ENCODE measurements around the gene ZCCHC7. TPM values are rescaled to one million over a fixed set of nuclear protein-coding genes. Genes with fewer than 3 reads are reported as not detected.

The ZCCHC7 gene
- total RNA-seq, 1 experiment from 2014 or later: 31.2 TPM

GRCh38 chr9:37246826-37247225, 126.5 kb downstream of the ZCCHC7 start:
- BruUV-seq (replicated peaks): no TSS peak
- peaks cover 12% of the 10 kb centered on the region for H3K79me2 ChIP-seq (ENCODE audit: insufficient read depth, low read length)
- RAD21 ChIA-PET (ENCODE audit: low non-redundant PET in 1 of 2, low total read pairs in 2 of 2, uncharacterized antibody in 2 of 2, unreplicated experiment in 2 of 2): no interaction called here
- H3K9me3 ChIP-seq (ENCODE audit: control insufficient read depth in 1 of 2, insufficient read depth in 1 of 2, low read depth in 1 of 2, low read length in 2 of 2): no peaks in the 10 kb centered on the region
- no peak overlapping the region for H3K27ac ChIP-seq (ENCODE audit: low read depth, low read length)
- no peaks in the 10 kb centered on the region for H3K36me3 ChIP-seq (ENCODE audit: control insufficient read depth in 1 of 2, insufficient read depth in 2 of 2, low read length in 2 of 2)
- no peaks in the 10 kb centered on the region; the same call in 1 of the 2 replicates for H4K20me1 ChIP-seq (ENCODE audit: insufficient read depth)
- ATAC-seq (no peak), DNase-seq (ENCODE audit: low read depth, low spot score) (no peak)
- no peaks in the 10 kb centered on the region for H3K4me1 ChIP-seq (ENCODE audit: control insufficient read depth in 1 of 2, insufficient read depth in 2 of 2, low read length in 2 of 2)
- H3K27me3 ChIP-seq (ENCODE audit: insufficient read depth, low read length): no peaks in the 10 kb centered on the region
- H3K4me3 ChIP-seq (replicated peaks in 1 of 2; ENCODE audit: low read depth in 1 of 2, low read length in 2 of 2): no peak overlapping the region
- peaks cover 4% of the 10 kb centered on the region; the same call in 1 of the 2 replicates for H3K9me2 ChIP-seq (ENCODE audit: insufficient read depth)
- intact Hi-C loops (cut with micrococcal nuclease): no loop called here
- H3K4me2 ChIP-seq (ENCODE audit: low read length): no peak overlapping the region
- no peak overlapping the region for H3K9ac ChIP-seq (ENCODE audit: low read length)
- CTCF ChIA-PET: no interaction called here
- H2AFZ ChIP-seq (ENCODE audit: low read depth, low read length, poor library complexity, severe bottlenecking): no peak overlapping the region
- POLR2A ChIA-PET: no interaction called here
- TF ChIP-seq, protein P1, sequence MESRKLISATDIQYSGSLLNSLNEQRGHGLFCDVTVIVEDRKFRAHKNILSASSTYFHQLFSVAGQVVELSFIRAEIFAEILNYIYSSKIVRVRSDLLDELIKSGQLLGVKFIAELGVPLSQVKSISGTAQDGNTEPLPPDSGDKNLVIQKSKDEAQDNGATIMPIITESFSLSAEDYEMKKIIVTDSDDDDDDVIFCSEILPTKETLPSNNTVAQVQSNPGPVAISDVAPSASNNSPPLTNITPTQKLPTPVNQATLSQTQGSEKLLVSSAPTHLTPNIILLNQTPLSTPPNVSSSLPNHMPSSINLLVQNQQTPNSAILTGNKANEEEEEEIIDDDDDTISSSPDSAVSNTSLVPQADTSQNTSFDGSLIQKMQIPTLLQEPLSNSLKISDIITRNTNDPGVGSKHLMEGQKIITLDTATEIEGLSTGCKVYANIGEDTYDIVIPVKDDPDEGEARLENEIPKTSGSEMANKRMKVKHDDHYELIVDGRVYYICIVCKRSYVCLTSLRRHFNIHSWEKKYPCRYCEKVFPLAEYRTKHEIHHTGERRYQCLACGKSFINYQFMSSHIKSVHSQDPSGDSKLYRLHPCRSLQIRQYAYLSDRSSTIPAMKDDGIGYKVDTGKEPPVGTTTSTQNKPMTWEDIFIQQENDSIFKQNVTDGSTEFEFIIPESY (IDR thresholded peaks at IDR 0.05; ENCODE audit: extremely low read depth, insufficient replicate concordance, low read length): no peak
- TF ChIP-seq ATF3 (IDR thresholded peaks at IDR 0.05): no peak
- TF ChIP-seq RAD21 (IDR thresholded peaks at IDR 0.05; ENCODE audit: low read depth): no peak
- no peak for TF ChIP-seq SP1 (IDR thresholded peaks at IDR 0.05; ENCODE audit: low read depth)
- TF ChIP-seq EZH2 (IDR thresholded peaks at IDR 0.05): no peak
- TF ChIP-seq JUND (IDR thresholded peaks at IDR 0.05): no peak
- TF ChIP-seq POLR2A (IDR thresholded peaks at IDR 0.05; ENCODE audit: borderline replicate concordance, extremely low read depth, insufficient read depth, insufficient read length): no peak
- no peak for TF ChIP-seq ZFX (IDR thresholded peaks at IDR 0.05)
- no peak for TF ChIP-seq CEBPB (IDR thresholded peaks at IDR 0.05; ENCODE audit: low read depth)
- TF ChIP-seq EZH2phosphoT487 (IDR thresholded peaks at IDR 0.05; ENCODE audit: borderline replicate concordance): no peak
- no peak for TF ChIP-seq POLR2AphosphoS5 (IDR thresholded peaks at IDR 0.05; ENCODE audit: low read depth, low read length)
- no peak for TF ChIP-seq MAX (IDR thresholded peaks at IDR 0.05)
- no peak for TF ChIP-seq ZNF274 (IDR thresholded peaks at IDR 0.05; ENCODE audit: low read depth, low read length)
- TF ChIP-seq SIN3A (IDR thresholded peaks at IDR 0.05; ENCODE audit: low read depth): no peak
- TF ChIP-seq REST (IDR thresholded peaks at IDR 0.05; ENCODE audit: low read depth): no peak
- no peak for TF ChIP-seq ELF1 (IDR thresholded peaks at IDR 0.05; ENCODE audit: borderline replicate concordance, low read depth)

Measured in HCT116 (cell line).